ENCODE measurements around the gene SLX9.
"Not testable (repeated sequence)": the region's sequence is repeated elsewhere in the genome, so short reads cannot be mapped to it uniquely, and the experiment has no call there.

Gene SLX9

GRCh38 chr21:44928500-44929241 lies 11.2 kb upstream of the SLX9 start:
- H3K36me3 ChIP-seq (ENCODE audit: insufficient read depth, low read length); H3K9ac ChIP-seq (ENCODE audit: low read depth, low read length); H3K9me3 ChIP-seq (ENCODE audit: control insufficient read depth, insufficient read depth, low read length): not testable (repeated sequence)
- H3K4me1 ChIP-seq (ENCODE audit: insufficient read depth, low read length): peaks cover 26% of the 10 kb centered on the region

DNA sequence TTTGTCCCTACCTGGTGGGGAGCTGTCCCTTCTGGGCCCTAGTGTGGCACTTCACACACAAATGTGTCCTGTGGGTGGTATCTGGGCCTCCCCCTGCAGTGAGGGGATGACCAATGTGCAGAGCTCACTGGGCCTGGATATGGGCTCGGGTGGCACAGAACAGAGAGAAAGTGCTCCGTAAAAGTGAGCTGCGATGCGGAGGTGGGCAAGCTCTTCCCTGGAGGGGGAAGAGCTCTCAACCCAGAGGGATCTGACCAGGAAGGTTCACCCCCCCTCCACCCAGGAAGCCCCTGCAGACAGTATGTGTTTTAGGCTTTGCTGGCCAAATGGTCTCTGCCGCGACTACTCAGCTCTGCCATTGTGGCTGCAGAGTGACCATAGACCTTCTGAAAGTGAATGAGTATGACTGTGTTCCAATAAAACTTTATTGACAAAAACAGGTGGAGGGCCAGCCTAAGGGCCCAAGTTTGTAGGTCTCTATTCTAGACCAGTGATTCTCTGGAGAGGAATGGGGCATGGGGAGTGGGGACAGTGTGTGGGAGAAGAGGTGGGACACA lies 10.5 kb upstream of the SLX9 start:
- Histone ChIP-seq H3K9me3 (ENCODE audit: control insufficient read depth, insufficient read depth, low read length) (no peaks in the 10 kb centered on the region), H3K4me1 (ENCODE audit: insufficient read depth, low read length) (peaks cover 26% of the 10 kb centered on the region), H3K9ac (ENCODE audit: low read depth, low read length) (no peak overlapping the region), H3K36me3 (ENCODE audit: insufficient read depth, low read length) (no peaks in the 10 kb centered on the region)

DNA sequence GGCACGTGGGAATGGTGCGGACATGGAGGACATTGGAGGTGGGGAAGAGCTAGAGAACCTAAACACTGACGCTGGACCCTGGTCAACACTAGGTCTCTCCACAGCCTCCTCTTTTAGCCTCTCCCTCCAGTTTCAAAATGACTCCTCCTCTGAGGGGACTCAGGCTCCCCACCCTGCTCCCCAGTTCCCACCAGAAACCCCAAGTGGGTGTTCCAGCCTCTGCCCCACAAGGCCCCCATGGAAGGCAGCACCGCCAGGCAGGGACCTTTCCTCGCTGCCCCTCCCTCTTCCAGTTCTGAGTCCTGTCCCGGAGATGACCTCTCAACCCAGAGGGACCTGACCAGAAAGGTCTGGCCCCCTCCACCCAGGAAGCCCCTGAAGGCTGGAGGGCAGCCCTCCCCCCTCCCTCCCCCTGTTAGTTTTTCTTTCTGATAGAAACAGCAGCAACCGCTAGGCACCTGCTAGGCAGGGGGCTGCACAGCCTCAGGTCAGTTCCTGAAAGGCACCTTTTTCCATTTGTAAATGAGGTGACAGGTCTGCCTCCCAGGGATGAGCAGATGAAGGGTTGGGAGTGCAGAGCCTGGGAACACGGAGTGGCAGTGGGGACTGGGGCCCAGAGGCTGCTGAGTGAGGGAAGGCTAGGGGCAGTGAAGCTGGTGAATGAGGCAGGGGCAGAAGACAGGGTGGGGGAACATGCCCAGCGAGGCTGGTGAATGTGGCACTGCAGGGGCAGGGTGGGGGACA lies 9.9 kb upstream of the SLX9 start:
- H3K9ac ChIP-seq (ENCODE audit: low read depth, low read length): no peak overlapping the region
- H3K9me3 ChIP-seq (ENCODE audit: control insufficient read depth, insufficient read depth, low read length): no peaks in the 10 kb centered on the region
- H3K36me3 ChIP-seq (ENCODE audit: insufficient read depth, low read length): no peaks in the 10 kb centered on the region
- H3K4me1 ChIP-seq (ENCODE audit: insufficient read depth, low read length): peaks cover 26% of the 10 kb centered on the region

DNA sequence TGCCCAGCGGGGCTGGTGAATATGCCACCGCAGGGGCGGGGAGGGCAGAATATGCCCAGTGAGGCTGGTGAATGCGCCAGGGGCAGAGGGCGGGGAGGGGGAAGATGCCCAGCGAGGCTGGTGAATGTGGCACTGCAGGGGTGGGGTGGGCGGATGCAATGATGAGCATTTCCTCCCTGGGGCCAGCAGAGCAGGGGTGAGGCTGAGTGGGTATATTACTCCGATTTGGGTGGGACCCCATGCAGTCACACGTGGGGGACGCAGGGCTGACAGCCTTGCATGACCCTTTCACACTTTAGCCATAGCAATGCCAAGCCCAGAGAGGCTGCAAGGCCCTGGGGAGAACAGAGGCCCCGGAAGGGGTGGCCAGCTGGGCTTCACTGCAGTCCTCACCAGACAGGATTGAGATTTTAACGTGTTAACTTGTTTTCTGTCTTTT lies 9.3 kb upstream of the SLX9 start:
- H3K9ac ChIP-seq (ENCODE audit: low read depth, low read length): peak overlapping the region; percentile 48; the same call in 1 of the 2 replicates
- H3K9me3 ChIP-seq (ENCODE audit: control insufficient read depth, insufficient read depth, low read length): no peaks in the 10 kb centered on the region
- peaks cover 26% of the 10 kb centered on the region for H3K4me1 ChIP-seq (ENCODE audit: insufficient read depth, low read length)

GRCh38 chr21:44931137-44931500 lies 8.7 kb upstream of the SLX9 start:
- peak overlapping the region; percentile 48 for H3K9ac ChIP-seq (ENCODE audit: low read depth, low read length)
- no peaks in the 10 kb centered on the region for H3K36me3 ChIP-seq (ENCODE audit: insufficient read depth, low read length)
- peaks cover 26% of the 10 kb centered on the region for H3K4me1 ChIP-seq (ENCODE audit: insufficient read depth, low read length)
- H3K9me3 ChIP-seq (ENCODE audit: control insufficient read depth, insufficient read depth, low read length): no peaks in the 10 kb centered on the region

More for the DNA sequence above, 9.3 kb upstream of the SLX9 start:
- H3K36me3 ChIP-seq (ENCODE audit: insufficient read depth, low read length): no peaks in the 10 kb centered on the region

DNA sequence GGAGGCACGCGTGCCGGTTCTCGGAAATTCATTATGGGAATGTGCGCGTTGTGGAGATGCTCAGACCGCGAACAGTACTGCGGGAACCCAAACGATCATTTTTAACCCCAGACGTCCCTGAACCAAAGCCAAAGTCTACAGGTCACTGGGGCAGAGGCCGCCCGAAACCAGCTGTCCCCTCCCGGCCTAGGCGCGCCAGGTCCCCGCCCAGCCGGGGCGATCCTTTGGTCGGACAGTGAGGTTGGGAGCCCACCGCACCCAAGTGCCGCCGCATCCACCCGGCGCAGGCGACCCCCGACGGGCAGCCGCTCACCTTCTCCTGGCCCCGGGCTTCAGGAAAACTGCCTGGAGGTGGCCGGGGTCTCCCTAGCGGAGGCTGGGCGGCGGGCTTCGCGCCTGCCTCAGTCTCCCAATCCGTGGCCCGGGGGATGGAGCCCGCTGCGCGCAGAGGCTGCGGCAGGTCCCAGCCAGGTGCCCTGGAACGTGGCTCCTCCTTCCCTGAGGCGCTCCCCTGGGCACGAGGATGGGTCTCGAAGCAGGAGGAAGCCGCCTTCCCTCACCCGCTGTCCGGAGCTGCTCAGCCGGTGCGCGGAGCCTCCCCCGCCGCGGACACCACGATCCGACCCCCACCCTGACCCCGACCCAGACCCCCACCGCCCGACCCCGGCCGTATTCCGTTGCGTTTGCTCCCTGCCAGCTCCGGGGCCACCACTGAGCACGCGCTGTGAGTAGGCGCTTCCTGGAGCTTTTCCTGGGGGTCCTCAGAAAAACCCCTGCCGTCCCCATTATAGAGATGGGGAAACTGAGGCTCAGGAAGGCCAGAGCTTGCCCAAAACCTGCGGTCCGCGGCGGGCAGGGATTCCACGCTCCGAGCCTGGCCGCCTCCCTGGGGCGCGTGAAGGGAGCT lies 8.1 kb upstream of the SLX9 start:
- Histone ChIP-seq H3K9me3 (ENCODE audit: control insufficient read depth, insufficient read depth, low read length) (no peaks in the 10 kb centered on the region), H3K9ac (ENCODE audit: low read depth, low read length) (peak overlapping the region; percentile 48), H3K36me3 (ENCODE audit: insufficient read depth, low read length) (no peaks in the 10 kb centered on the region), H3K4me1 (ENCODE audit: insufficient read depth, low read length) (peaks cover 21% of the 10 kb centered on the region)

- H3K36me3 ChIP-seq (ENCODE audit: insufficient read depth, low read length): no peaks in the 10 kb centered on the region
- H3K9ac ChIP-seq (ENCODE audit: low read depth, low read length): peak overlapping the region; percentile 38; the same call in 1 of the 2 replicates
- H3K4me1 ChIP-seq (ENCODE audit: insufficient read depth, low read length): peaks cover 15% of the 10 kb centered on the region
- H3K9me3 ChIP-seq (ENCODE audit: control insufficient read depth, insufficient read depth, low read length): no peaks in the 10 kb centered on the region
These were observed 7.2 kb upstream of the SLX9 start for GRCh38 chr21:44932408-44933181.

DNA sequence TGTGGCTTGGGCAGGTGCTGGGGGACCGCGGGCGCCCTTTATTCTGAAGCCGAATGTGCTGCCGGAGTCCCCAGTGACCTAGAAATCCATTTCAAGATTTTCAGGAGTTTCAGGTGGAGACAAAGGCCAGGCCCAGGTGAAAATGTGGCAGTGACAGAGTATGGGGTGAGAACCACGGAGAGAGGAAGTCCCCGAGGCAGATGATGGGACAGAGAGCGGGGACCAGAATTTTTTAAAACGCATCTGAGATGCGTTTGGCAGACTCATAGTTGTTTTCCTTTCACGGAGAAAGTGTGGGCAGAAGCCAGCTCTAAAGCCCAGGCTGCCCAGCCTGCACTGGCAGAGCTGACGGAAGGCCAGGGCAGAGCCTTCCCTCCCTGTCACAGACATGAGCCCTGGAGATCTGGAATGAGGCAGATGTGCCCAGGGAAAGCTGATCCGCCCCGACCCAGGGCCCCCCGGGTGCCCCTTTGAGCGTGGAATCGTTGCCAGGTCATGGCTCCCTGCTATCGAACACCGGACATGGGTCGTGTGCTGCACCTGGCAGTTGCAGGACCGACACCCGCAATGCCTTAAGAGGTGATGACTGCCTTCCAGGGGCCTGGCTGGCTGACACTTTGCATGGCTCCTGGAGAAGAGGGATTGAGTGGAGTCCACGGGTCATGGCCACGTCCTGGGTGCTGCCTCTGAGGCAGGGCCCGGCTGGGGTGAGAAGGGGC lies 6.5 kb upstream of the SLX9 start:
- Histone ChIP-seq H3K9ac (ENCODE audit: low read depth, low read length) (no peak overlapping the region), H3K9me3 (ENCODE audit: control insufficient read depth, insufficient read depth, low read length) (no peaks in the 10 kb centered on the region), H3K4me1 (ENCODE audit: insufficient read depth, low read length) (peaks cover 8% of the 10 kb centered on the region; the same call in 1 of the 2 replicates), H3K36me3 (ENCODE audit: insufficient read depth, low read length) (no peaks in the 10 kb centered on the region)

- H3K4me1 ChIP-seq (ENCODE audit: insufficient read depth, low read length): peaks cover 8% of the 10 kb centered on the region; the same call in 1 of the 2 replicates
- no peaks in the 10 kb centered on the region for H3K36me3 ChIP-seq (ENCODE audit: insufficient read depth, low read length)
- no peak overlapping the region for H3K9ac ChIP-seq (ENCODE audit: low read depth, low read length)
- no peaks in the 10 kb centered on the region for H3K9me3 ChIP-seq (ENCODE audit: control insufficient read depth, insufficient read depth, low read length)
These were observed 5.9 kb upstream of the SLX9 start for GRCh38 chr21:44933918-44934260.

GRCh38 chr21:44934276-44934675 lies 5.6 kb upstream of the SLX9 start:
- H3K9me3 ChIP-seq (ENCODE audit: control insufficient read depth, insufficient read depth, low read length): no peaks in the 10 kb centered on the region
- no peaks in the 10 kb centered on the region for H3K36me3 ChIP-seq (ENCODE audit: insufficient read depth, low read length)
- no peak overlapping the region for H3K9ac ChIP-seq (ENCODE audit: low read depth, low read length)
- H3K4me1 ChIP-seq (ENCODE audit: insufficient read depth, low read length): peaks cover 8% of the 10 kb centered on the region; the same call in 1 of the 2 replicates

DNA sequence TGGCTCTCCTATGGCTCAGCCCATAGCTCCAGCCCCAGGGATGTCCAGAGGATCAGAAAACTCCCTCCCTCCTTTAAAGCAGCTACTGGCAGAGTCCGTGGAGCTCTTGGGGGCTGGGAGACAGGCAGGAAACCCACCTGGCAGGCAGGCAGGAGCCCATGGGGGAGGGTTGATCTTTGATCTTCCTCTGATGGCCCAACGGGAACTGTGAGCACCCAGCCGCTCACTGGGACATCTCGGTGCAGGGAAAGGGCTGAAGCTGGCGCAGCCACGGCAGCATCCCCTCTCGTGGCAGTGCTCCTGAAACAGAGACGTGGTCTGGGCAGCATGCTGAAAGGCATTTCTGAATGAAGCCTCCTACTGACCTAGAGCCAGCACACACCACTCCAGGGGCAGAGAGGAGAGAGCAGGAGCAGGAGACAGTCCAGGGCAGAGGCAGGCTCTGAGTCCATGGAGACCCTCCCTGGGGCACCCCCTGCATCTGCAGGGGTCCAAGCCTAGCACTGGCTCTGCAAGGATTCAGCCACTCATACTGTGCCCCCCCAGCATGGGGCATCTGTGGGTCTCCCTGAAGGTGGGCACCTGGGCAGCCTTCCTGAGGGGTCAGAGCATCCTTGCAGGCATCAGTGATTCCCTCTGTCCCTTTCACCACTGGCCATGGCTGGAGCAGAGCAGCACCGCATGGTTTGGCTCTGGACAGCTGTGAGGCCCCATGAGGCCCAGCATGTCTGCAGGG lies 4.9 kb upstream of the SLX9 start:
- Histone ChIP-seq H3K9me3 (ENCODE audit: control insufficient read depth, insufficient read depth, low read length) (no peaks in the 10 kb centered on the region), H3K36me3 (ENCODE audit: insufficient read depth, low read length) (no peaks in the 10 kb centered on the region), H3K4me1 (ENCODE audit: insufficient read depth, low read length) (peaks cover 4% of the 10 kb centered on the region; the same call in 1 of the 2 replicates), H3K9ac (ENCODE audit: low read depth, low read length) (no peak overlapping the region)

DNA sequence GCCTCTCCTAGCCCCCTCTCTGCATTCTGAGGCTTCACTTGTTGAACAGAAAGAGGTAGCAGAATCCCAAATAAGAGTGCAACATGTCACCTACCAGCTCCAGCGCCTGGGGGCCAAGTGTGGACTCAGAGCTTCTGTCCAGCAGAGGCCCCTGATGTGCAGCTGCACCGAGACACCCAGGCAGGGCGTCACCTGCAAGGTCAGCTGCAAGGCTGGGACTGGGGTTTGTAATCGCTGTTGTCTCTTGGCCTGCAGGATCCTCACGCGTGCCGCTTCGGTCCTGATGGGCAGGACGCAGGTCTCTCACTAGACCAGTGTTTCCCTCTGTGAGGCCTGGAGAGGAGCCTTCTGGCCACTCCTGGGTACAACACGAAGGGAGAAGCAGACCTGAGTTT lies 4.3 kb upstream of the SLX9 start:
- no peaks in the 10 kb centered on the region for H3K36me3 ChIP-seq (ENCODE audit: insufficient read depth, low read length)
- H3K9ac ChIP-seq (ENCODE audit: low read depth, low read length): no peak overlapping the region

More for the DNA sequence above, 4.3 kb upstream of the SLX9 start:
- no peaks in the 10 kb centered on the region for H3K9me3 ChIP-seq (ENCODE audit: control insufficient read depth, insufficient read depth, low read length)
- peaks cover 4% of the 10 kb centered on the region; the same call in 1 of the 2 replicates for H3K4me1 ChIP-seq (ENCODE audit: insufficient read depth, low read length)

Measured in ES-I3 (cell line).